ENCODE measurements around the gene SCN2A. TPM values are rescaled to one million over a fixed set of nuclear protein-coding genes. Genes with fewer than 3 reads are reported as not detected.
"Not testable (repeated sequence)": the region's sequence is repeated elsewhere in the genome, so short reads cannot be mapped to it uniquely, and the experiment has no call there.

SCN2A gene
- total and polyA plus RNA-seq, 5 donors from 2014 or later = not detected

GRCh38 chr2:165305391-165306096 is 66.3 kb downstream of the SCN2A start:
- Histone ChIP-seq H3K4me3 (ENCODE audit: low read depth, low read length) (no peak overlapping the region), H3K36me3 (ENCODE audit: control insufficient read depth, insufficient read depth, low read length) (no peaks in the 10 kb centered on the region), H3K27me3 (ENCODE audit: control insufficient read depth, insufficient read depth, low read length) (no peaks in the 10 kb centered on the region), H3K9me3 (ENCODE audit: control insufficient read depth in 2 of 2, low read length in 2 of 2) (no peaks in the 10 kb centered on the region), H3K4me1 (ENCODE audit: control insufficient read depth, insufficient read depth, low read length, poor library complexity, severe bottlenecking) (no peaks in the 10 kb centered on the region), H3K27ac (ENCODE audit: insufficient read depth, low read length, poor library complexity, severe bottlenecking) (no peak overlapping the region)
- no peaks in the 10 kb centered on the region for H3K36me3 Mint-ChIP-seq
- H3K27me3 Mint-ChIP-seq = no peaks in the 10 kb centered on the region
- no peaks in the 10 kb centered on the region for H3K4me1 Mint-ChIP-seq
- DNase-seq (no peak), ATAC-seq (ENCODE audit: low read depth in 2 of 2) (no peak)
- no peak overlapping the region for H3K27ac Mint-ChIP-seq
- H3K4me3 Mint-ChIP-seq = no peak overlapping the region
- no peaks in the 10 kb centered on the region for H3K9me3 Mint-ChIP-seq

GRCh38 chr2:165307317-165307716 is 68.1 kb downstream of the SCN2A start:
- H3K36me3 Mint-ChIP-seq = no peaks in the 10 kb centered on the region
- Histone ChIP-seq H3K4me1 (ENCODE audit: control insufficient read depth, insufficient read depth, low read length, poor library complexity, severe bottlenecking) (no peaks in the 10 kb centered on the region), H3K9me3 (ENCODE audit: control insufficient read depth in 2 of 2, low read length in 2 of 2) (no peaks in the 10 kb centered on the region), H3K27ac (ENCODE audit: insufficient read depth, low read length, poor library complexity, severe bottlenecking) (no peak overlapping the region), H3K36me3 (ENCODE audit: control insufficient read depth, insufficient read depth, low read length) (no peaks in the 10 kb centered on the region), H3K27me3 (ENCODE audit: control insufficient read depth, insufficient read depth, low read length) (no peaks in the 10 kb centered on the region), H3K4me3 (ENCODE audit: low read depth, low read length) (no peak overlapping the region)
- H3K4me3 Mint-ChIP-seq = no peak overlapping the region
- no peak overlapping the region for H3K27ac Mint-ChIP-seq
- H3K4me1 Mint-ChIP-seq = no peaks in the 10 kb centered on the region
- DNase-seq = no peak
- no peak for ATAC-seq (ENCODE audit: low read depth in 2 of 2)
- H3K27me3 Mint-ChIP-seq = no peaks in the 10 kb centered on the region
- no peaks in the 10 kb centered on the region for H3K9me3 Mint-ChIP-seq

GRCh38 chr2:165311949-165312348 is 72.7 kb downstream of the SCN2A start:
- H3K27ac ChIP-seq (ENCODE audit: insufficient read depth, low read length, poor library complexity, severe bottlenecking) = no peak overlapping the region
- Mint-ChIP-seq H3K27ac (no peak overlapping the region), H3K9me3 (peaks cover 0 to 1% (median 0%) of the 10 kb centered on the region in 7 donors), H3K4me1 (peaks cover 0 to 1% (median 0%) of the 10 kb centered on the region in 4 donors), H3K36me3 (no peaks in the 10 kb centered on the region), H3K27me3 (no peaks in the 10 kb centered on the region), H3K4me3 (no peak overlapping the region)
- no peaks in the 10 kb centered on the region for H3K36me3 ChIP-seq (ENCODE audit: control insufficient read depth, insufficient read depth, low read length)
- ATAC-seq (ENCODE audit: low read depth in 2 of 2) (no peak), DNase-seq (no peak)
- no peaks in the 10 kb centered on the region for H3K4me1 ChIP-seq (ENCODE audit: control insufficient read depth, insufficient read depth, low read length, poor library complexity, severe bottlenecking)
- no peak overlapping the region for H3K4me3 ChIP-seq (ENCODE audit: low read depth, low read length)
- no peaks in the 10 kb centered on the region for H3K27me3 ChIP-seq (ENCODE audit: control insufficient read depth, insufficient read depth, low read length)
- H3K9me3 ChIP-seq (ENCODE audit: control insufficient read depth in 2 of 2, low read length in 2 of 2) = no peaks in the 10 kb centered on the region

- Mint-ChIP-seq H3K9me3 (peaks cover 0 to 1% (median 0%) of the 10 kb centered on the region in 7 donors), H3K4me1 (peaks cover 0 to 1% (median 0%) of the 10 kb centered on the region in 4 donors), H3K27ac (no peak overlapping the region), H3K27me3 (no peaks in the 10 kb centered on the region), H3K4me3 (no peak overlapping the region), H3K36me3 (no peaks in the 10 kb centered on the region)
- H3K27me3 ChIP-seq (ENCODE audit: control insufficient read depth, insufficient read depth, low read length) = no peaks in the 10 kb centered on the region
- H3K4me3 ChIP-seq (ENCODE audit: low read depth, low read length) = no peak overlapping the region
- no peak overlapping the region for H3K27ac ChIP-seq (ENCODE audit: insufficient read depth, low read length, poor library complexity, severe bottlenecking)
- no peak for DNase-seq
- no peaks in the 10 kb centered on the region for H3K9me3 ChIP-seq (ENCODE audit: control insufficient read depth in 2 of 2, low read length in 2 of 2)
- no peak for ATAC-seq (ENCODE audit: low read depth in 2 of 2)
- H3K4me1 ChIP-seq (ENCODE audit: control insufficient read depth, insufficient read depth, low read length, poor library complexity, severe bottlenecking) = no peaks in the 10 kb centered on the region
- no peaks in the 10 kb centered on the region for H3K36me3 ChIP-seq (ENCODE audit: control insufficient read depth, insufficient read depth, low read length)
These were observed 73.8 kb downstream of the SCN2A start for GRCh38 chr2:165312999-165313398.

GRCh38 chr2:165313509-165313908 is 74.3 kb downstream of the SCN2A start:
- Histone ChIP-seq H3K27me3 (ENCODE audit: control insufficient read depth, insufficient read depth, low read length) (no peaks in the 10 kb centered on the region), H3K4me3 (ENCODE audit: low read depth, low read length) (no peak overlapping the region), H3K4me1 (ENCODE audit: control insufficient read depth, insufficient read depth, low read length, poor library complexity, severe bottlenecking) (no peaks in the 10 kb centered on the region), H3K9me3 (ENCODE audit: control insufficient read depth in 2 of 2, low read length in 2 of 2) (no peaks in the 10 kb centered on the region), H3K36me3 (ENCODE audit: control insufficient read depth, insufficient read depth, low read length) (no peaks in the 10 kb centered on the region), H3K27ac (ENCODE audit: insufficient read depth, low read length, poor library complexity, severe bottlenecking) (no peak overlapping the region)
- Mint-ChIP-seq H3K4me1 (peaks cover 0 to 1% (median 0%) of the 10 kb centered on the region in 4 donors), H3K27me3 (no peaks in the 10 kb centered on the region), H3K4me3 (no peak overlapping the region), H3K27ac (no peak overlapping the region), H3K36me3 (no peaks in the 10 kb centered on the region), H3K9me3 (peaks cover 0 to 1% (median 0%) of the 10 kb centered on the region in 7 donors)
- ATAC-seq (ENCODE audit: low read depth in 2 of 2) (no peak), DNase-seq (peak in 1 of 3 donors; percentile 46)

GRCh38 chr2:165328272-165328671 is 89.1 kb downstream of the SCN2A start:
- H3K9me3 ChIP-seq (ENCODE audit: control insufficient read depth in 2 of 2, low read length in 2 of 2) = no peaks in the 10 kb centered on the region
- no peak overlapping the region for H3K27ac Mint-ChIP-seq
- peak in 2 of 3 donors; percentile 1 to 51 for DNase-seq

GRCh38 chr2:165344276-165344675 is 105.1 kb downstream of the SCN2A start:
- H3K36me3 Mint-ChIP-seq; H3K4me1 ChIP-seq (ENCODE audit: control insufficient read depth, insufficient read depth, low read length, poor library complexity, severe bottlenecking); H3K27ac ChIP-seq (ENCODE audit: insufficient read depth, low read length, poor library complexity, severe bottlenecking); H3K27me3 Mint-ChIP-seq; H3K4me3 ChIP-seq (ENCODE audit: low read depth, low read length); H3K9me3 Mint-ChIP-seq; H3K4me3 Mint-ChIP-seq; ATAC-seq (ENCODE audit: low read depth in 2 of 2); H3K27me3 ChIP-seq (ENCODE audit: control insufficient read depth, insufficient read depth, low read length); H3K36me3 ChIP-seq (ENCODE audit: control insufficient read depth, insufficient read depth, low read length); DNase-seq; H3K4me1 Mint-ChIP-seq; H3K9me3 ChIP-seq (ENCODE audit: control insufficient read depth in 2 of 2, low read length in 2 of 2): not testable (repeated sequence)
- H3K27ac Mint-ChIP-seq = peak overlapping the region in 1 of 3 donors; percentile 2

More at GRCh38 chr2:165328272-165328671, 89.1 kb downstream of the SCN2A start:
- Mint-ChIP-seq H3K27me3 (peaks cover 9% of the 10 kb centered on the region), H3K4me1 (peaks cover 5 to 9% (median 7%) of the 10 kb centered on the region in 4 donors), H3K36me3 (no peaks in the 10 kb centered on the region), H3K4me3 (peak overlapping the region in 1 of 4 donors; percentile 54), H3K9me3 (peaks cover 0 to 2% (median 0%) of the 10 kb centered on the region in 7 donors)
- Histone ChIP-seq H3K4me3 (ENCODE audit: low read depth, low read length) (no peak overlapping the region), H3K4me1 (ENCODE audit: control insufficient read depth, insufficient read depth, low read length, poor library complexity, severe bottlenecking) (no peaks in the 10 kb centered on the region), H3K27ac (ENCODE audit: insufficient read depth, low read length, poor library complexity, severe bottlenecking) (no peak overlapping the region), H3K36me3 (ENCODE audit: control insufficient read depth, insufficient read depth, low read length) (no peaks in the 10 kb centered on the region), H3K27me3 (ENCODE audit: control insufficient read depth, insufficient read depth, low read length) (no peaks in the 10 kb centered on the region)
- peak in 1 of 2 donors; percentile 37 for ATAC-seq (ENCODE audit: low read depth in 2 of 2)

GRCh38 chr2:165348441-165348840 is 109.2 kb downstream of the SCN2A start:
- no peak for ATAC-seq (ENCODE audit: low read depth in 2 of 2)
- Histone ChIP-seq H3K4me1 (ENCODE audit: control insufficient read depth, insufficient read depth, low read length, poor library complexity, severe bottlenecking) (no peaks in the 10 kb centered on the region), H3K9me3 (ENCODE audit: control insufficient read depth in 2 of 2, low read length in 2 of 2) (no peaks in the 10 kb centered on the region), H3K27ac (ENCODE audit: insufficient read depth, low read length, poor library complexity, severe bottlenecking) (no peak overlapping the region), H3K36me3 (ENCODE audit: control insufficient read depth, insufficient read depth, low read length) (no peaks in the 10 kb centered on the region), H3K27me3 (ENCODE audit: control insufficient read depth, insufficient read depth, low read length) (no peaks in the 10 kb centered on the region), H3K4me3 (ENCODE audit: low read depth, low read length) (no peak overlapping the region)
- DNase-seq = no peak
- Mint-ChIP-seq H3K27ac (no peak overlapping the region), H3K4me1 (no peaks in the 10 kb centered on the region), H3K9me3 (peaks cover 0 to 5% (median 0%) of the 10 kb centered on the region in 7 donors), H3K27me3 (no peaks in the 10 kb centered on the region), H3K36me3 (no peaks in the 10 kb centered on the region), H3K4me3 (no peak overlapping the region)
